H9 (cell line): ENCODE measurements around the gene TMEM100. TPM values are rescaled to one million over a fixed set of nuclear protein-coding genes. Genes with fewer than 3 reads are reported as not detected.

Experiments used
- DNase-seq: peaks from one replicate; pipeline ENCODE4 v3.0.0-alpha.2; 2017
- H2AFZ ChIP-seq: one replicate; pipeline ENCODE4 v1.6.1; 2013; ENCODE audit warnings: mild to moderate bottlenecking, low read length, control low read depth, moderate library complexity
- H2AK5ac ChIP-seq: 2 replicates; pipeline ENCODE4 v1.6.1; 2013; ENCODE audit warnings: low read length, control low read depth, mixed read lengths; ENCODE audit not compliant: insufficient read length
- H2BK120ac ChIP-seq: one replicate; pipeline ENCODE4 v1.6.1; 2013; ENCODE audit warnings: low read depth, mild to moderate bottlenecking, low read length, control low read depth, inconsistent platforms; ENCODE audit not compliant: poor library complexity, severe bottlenecking
- H2BK12ac ChIP-seq: 2 replicates; pipeline ENCODE4 v1.6.1; 2013; ENCODE audit warnings: low read length, control low read depth, mixed read lengths, low read depth; ENCODE audit not compliant: insufficient read length
- H2BK15ac ChIP-seq: 2 replicates; pipeline ENCODE4 v1.6.1; 2013; ENCODE audit warnings: low read depth, low read length, control low read depth
- H2BK20ac ChIP-seq: one replicate; pipeline ENCODE4 v1.6.1; 2013; ENCODE audit warnings: low read depth, mild to moderate bottlenecking, low read length, control low read depth, inconsistent platforms; ENCODE audit not compliant: poor library complexity, severe bottlenecking
- H2BK5ac ChIP-seq: 2 replicates; pipeline ENCODE4 v1.6.1; 2013; ENCODE audit warnings: low read length, control low read depth, mixed read lengths; ENCODE audit not compliant: insufficient read length
- H3K14ac ChIP-seq: 2 replicates; pipeline ENCODE4 v1.6.1; 2013; ENCODE audit warnings: low read length, control low read depth; ENCODE audit not compliant: insufficient read depth
- H3K18ac ChIP-seq: 2 replicates; pipeline ENCODE4 v1.6.1; 2013; ENCODE audit warnings: low read depth, mild to moderate bottlenecking, mixed read lengths, low read length, control low read depth; ENCODE audit not compliant: insufficient read length
- H3K23ac ChIP-seq: 2 replicates; pipeline ENCODE4 v1.6.1; 2013; ENCODE audit warnings: low read length, control low read depth, mixed read lengths, low read depth; ENCODE audit not compliant: insufficient read length
- H3K23me2 ChIP-seq: 2 replicates; pipeline ENCODE4 v1.6.1; 2013; ENCODE audit warnings: low read depth, mild to moderate bottlenecking, mixed read lengths, low read length, control low read depth; ENCODE audit not compliant: insufficient read length, poor library complexity, severe bottlenecking
- H3K27ac ChIP-seq: 2 replicates; pipeline ENCODE4 v1.5.1; 2013; ENCODE audit warnings: low read length, control low read depth, mixed read lengths, low read depth; ENCODE audit not compliant: insufficient read length
- H3K27me3 ChIP-seq: 2 replicates; pipeline ENCODE4 v1.6.1; 2013; ENCODE audit warnings: low read length, control low read depth, inconsistent platforms; ENCODE audit not compliant: insufficient read depth
- H3K4ac ChIP-seq: 2 replicates; pipeline ENCODE4 v1.6.1; 2013; ENCODE audit warnings: low read depth, mild to moderate bottlenecking, control low read depth, inconsistent platforms, low read length, moderate library complexity
- H3K4me1 ChIP-seq: 2 replicates; pipeline ENCODE4 v1.6.1; 2013; ENCODE audit warnings: low read length, control low read depth, inconsistent platforms; ENCODE audit not compliant: insufficient read depth
- H3K4me2 ChIP-seq: 2 replicates; pipeline ENCODE4 v1.6.1; 2013; ENCODE audit warnings: low read length, control low read depth, mixed read lengths; ENCODE audit not compliant: insufficient read length, insufficient read depth
- H3K56ac ChIP-seq: 2 replicates; pipeline ENCODE4 v1.6.1; 2013; ENCODE audit warnings: low read depth, mild to moderate bottlenecking, mixed read lengths, low read length, control low read depth; ENCODE audit not compliant: insufficient read length
- H3K79me1 ChIP-seq: 2 replicates; pipeline ENCODE4 v1.6.1; 2013; ENCODE audit warnings: low read depth, mild to moderate bottlenecking, moderate library complexity, low read length, control low read depth, inconsistent platforms; ENCODE audit not compliant: insufficient read depth, poor library complexity, severe bottlenecking
- H3K79me2 ChIP-seq: 2 replicates; pipeline ENCODE4 v1.6.1; 2013; ENCODE audit warnings: low read length, control low read depth, inconsistent platforms; ENCODE audit not compliant: insufficient read depth
- H3K9ac ChIP-seq: 2 replicates; pipeline ENCODE4 v1.6.1; 2013; ENCODE audit warnings: low read length, control low read depth, mixed read lengths; ENCODE audit not compliant: insufficient read length; ENCODE audit errors: extremely low read depth
- H3K9me3 ChIP-seq: one replicate; pipeline ENCODE4 v1.6.1; 2013; ENCODE audit warnings: low read depth, low read length, inconsistent platforms; ENCODE audit not compliant: control insufficient read depth
- H3T11ph ChIP-seq: one replicate; pipeline ENCODE4 v1.6.1; 2013; ENCODE audit warnings: mild to moderate bottlenecking, low read length, control low read depth, inconsistent platforms
- H4K20me1 ChIP-seq: one replicate; pipeline ENCODE4 v1.6.1; 2013; ENCODE audit not compliant: control insufficient read depth, insufficient read length, insufficient read depth
- H4K5ac ChIP-seq: 2 replicates; pipeline ENCODE4 v1.6.1; 2013; ENCODE audit warnings: low read depth, mild to moderate bottlenecking, mixed read lengths, low read length, control low read depth; ENCODE audit not compliant: insufficient read length
- H4K8ac ChIP-seq: replicated peaks from 2 replicates; pipeline ENCODE4 v1.6.1; 2013; ENCODE audit warnings: low read length, control low read depth, mixed read lengths, low read depth; ENCODE audit not compliant: insufficient read length
- H4K91ac ChIP-seq: 2 replicates; pipeline ENCODE4 v1.6.1; 2013; ENCODE audit warnings: low read depth, mild to moderate bottlenecking, moderate library complexity, mixed read lengths, low read length, control low read depth; ENCODE audit not compliant: insufficient read length
- H3K27ac Mint-ChIP-seq, 3 experiments: 2 replicates in 2 of 3; 3 replicates in 1 of 3; pipeline ENCODE4 v1.8.0; 2020 to 2021; ENCODE audit warnings: mixed read lengths in 3 of 3, mild to moderate bottlenecking in 1 of 3, moderate library complexity in 1 of 3
- H3K27me3 Mint-ChIP-seq: 2 replicates; pipeline ENCODE4 v1.8.0; 2021; ENCODE audit warnings: low read depth, mild to moderate bottlenecking, moderate library complexity, mixed read lengths
- H3K36me3 Mint-ChIP-seq, 3 experiments: 2 replicates in 2 of 3; 3 replicates in 1 of 3; pipeline ENCODE4 v1.8.0; 2020 to 2021; ENCODE audit warnings: low read depth in 3 of 3, mixed read lengths in 3 of 3; ENCODE audit not compliant: insufficient read depth in 1 of 3
- H3K4me1 Mint-ChIP-seq, 2 experiments: 2 replicates each; pipeline ENCODE4 v1.8.0; 2020; ENCODE audit warnings: mixed read lengths in 2 of 2
- H3K4me3 Mint-ChIP-seq, 2 experiments: 2 replicates in 1 of 2; 3 replicates in 1 of 2; pipeline ENCODE4 v1.8.0; 2020 to 2021; ENCODE audit warnings: mild to moderate bottlenecking in 2 of 2, mixed read lengths in 2 of 2, moderate library complexity in 1 of 2
- H3K9me3 Mint-ChIP-seq, 2 experiments: 2 replicates in 1 of 2; 3 replicates in 1 of 2; pipeline ENCODE4 v1.8.0; 2020; ENCODE audit warnings: mild to moderate bottlenecking in 2 of 2, mixed read lengths in 2 of 2, moderate library complexity in 1 of 2
- CTCF ChIP-seq: fragments of 200-600 bp; sonication (generic); conservative IDR thresholded peaks from 3 replicates; pipeline ENCODE4 v1.8.0; 2021; ENCODE audit warnings: antibody characterized with exemption, mild to moderate bottlenecking
- whole genome bisulfite sequencing: extraction: QIAGEN DNeasy Blood & Tissue Kit; methylation state at CpG from one replicate; pipeline ENCODE4 v1.1.7; 2013; ENCODE audit warnings: missing lambda C conversion rate, low lambda C conversion rate, mixed read lengths; ENCODE audit not compliant: insufficient read length; ENCODE audit errors: extremely low coverage; 5-methylcytosine and 5-hydroxymethylcytosine counted together
- total RNA-seq: library from RNA; stranded (reverse); gene quantifications from 2 replicates; pipeline ENCODE4 v1.2.1, GENCODE V29; 2021

Gene TMEM100
- total RNA-seq, 1 experiment from 2014 or later, result 0.17 TPM

GRCh38 chr17:55730380-55730779 is 7.7 kb upstream of the TMEM100 start:
- Histone ChIP-seq H2BK20ac (no peak overlapping the region), H2AFZ (no peak overlapping the region), H3K56ac (no peak overlapping the region), H3K23ac (no peak overlapping the region), H3K4ac (no peak overlapping the region), H3K4me1 (peaks cover 8% of the 10 kb centered on the region; the same call in 1 of the 2 replicates), H3K4me2 (no peak overlapping the region), H3K9ac (no peak overlapping the region), H3K18ac (no peak overlapping the region), H2BK5ac (no peak overlapping the region), H3K27me3 (0 out of 2 replicates have a peak, but pooled peaks cover 3% of the 10 kb centered on the region), H3K27ac (no peak overlapping the region), H3K79me1 (no peaks in the 10 kb centered on the region), H2BK15ac (no peak overlapping the region), H3K9me3 (no peaks in the 10 kb centered on the region), H3K14ac (no peak overlapping the region), H4K20me1 (no peaks in the 10 kb centered on the region), H2BK12ac (no peak overlapping the region), H3K23me2 (no peaks in the 10 kb centered on the region), H4K91ac (no peak overlapping the region), H2AK5ac (no peak overlapping the region), H3T11ph (no peak overlapping the region), H2BK120ac (no peak overlapping the region), H3K79me2 (no peaks in the 10 kb centered on the region), H4K8ac (no peak overlapping the region), H4K5ac (no peak overlapping the region)
- Mint-ChIP-seq H3K27ac (no peak overlapping the region), H3K4me1 (peaks cover 43 to 65% of the 10 kb centered on the region in 2 experiments), H3K27me3 (no peaks in the 10 kb centered on the region), H3K4me3 (no peak overlapping the region), H3K36me3 (no peaks in the 10 kb centered on the region), H3K9me3 (no peaks in the 10 kb centered on the region)
- WGBS, result no CpG with 5 or more reads among the region's 1 CpG
- no peak for DNase-seq
- no peak for TF ChIP-seq CTCF
